Activated T-cell treated with anti-CD3 and anti-CD28 coated beads for 24 hours (primary cell): ENCODE results near the gene CA6.
"Not testable (repeated sequence)": the region's sequence is repeated elsewhere in the genome, so short reads cannot be mapped to it uniquely, and the experiment has no call there.

ENCODE experiments used
- DNase-seq: peaks from one replicate; pipeline ENCODE4 v3.0.0-alpha.2; 2020; ENCODE audit warnings: low read depth

Gene CA6

GRCh38 chr1:8926707-8927694, 18.7 kb upstream of the CA6 start:
- DNase-seq = no peak

- no peak for DNase-seq
Measured at GRCh38 chr1:8930116-8930515, 15.6 kb upstream of the CA6 start.

GRCh38 chr1:8937051-8937450, 8.6 kb upstream of the CA6 start:
- not testable (repeated sequence) for DNase-seq

- no peak for DNase-seq
Measured at GRCh38 chr1:8937701-8938100, 8.0 kb upstream of the CA6 start.

GRCh38 chr1:8938232-8938999, 7.3 kb upstream of the CA6 start:
- no peak for DNase-seq

- DNase-seq = no peak
Measured at GRCh38 chr1:8939000-8939265, 6.7 kb upstream of the CA6 start.

GRCh38 chr1:8939362-8939995, 6.2 kb upstream of the CA6 start:
- DNase-seq = no peak

- no peak for DNase-seq
Measured at GRCh38 chr1:8941906-8942305, 3.8 kb upstream of the CA6 start.

GRCh38 chr1:8943498-8944405, 1.9 kb upstream of the CA6 start:
- no peak for DNase-seq

GRCh38 chr1:8947127-8947691, 1.5 kb downstream of the CA6 start:
- no peak for DNase-seq

GRCh38 chr1:8950309-8950708, 4.6 kb downstream of the CA6 start:
- DNase-seq = no peak

GRCh38 chr1:8951231-8951630, 5.6 kb downstream of the CA6 start:
- DNase-seq = no peak

- DNase-seq = no peak
Measured at GRCh38 chr1:8955406-8955805, 9.7 kb downstream of the CA6 start.

- no peak for DNase-seq
Measured at GRCh38 chr1:8956461-8957349, 11.0 kb downstream of the CA6 start.

- DNase-seq = no peak
Measured at GRCh38 chr1:8962812-8963530, 17.3 kb downstream of the CA6 start.

GRCh38 chr1:8963963-8964362, 18.3 kb downstream of the CA6 start:
- DNase-seq = no peak

- no peak for DNase-seq
Measured at GRCh38 chr1:8965121-8965820, 19.6 kb downstream of the CA6 start.

- DNase-seq = no peak
Measured at GRCh38 chr1:8966606-8967005, 20.9 kb downstream of the CA6 start.

GRCh38 chr1:8968902-8969301, 23.2 kb downstream of the CA6 start:
- DNase-seq = not testable (repeated sequence)
